PFSK-1 (cell line): Measurements from ENCODE around the gene CACNA1C.

ENCODE experiments used
- REST ChIP-seq, 2 experiments: IDR thresholded peaks; 2 replicates each; pipeline versions ENCODE4 v1.6.1 to v1.8.0; 2011 to 2012; ENCODE audit warnings: low read depth in 2 of 2, low read length in 2 of 2, control low read depth in 1 of 2, inconsistent platforms in 1 of 2, mild to moderate bottlenecking in 1 of 2, moderate library complexity in 1 of 2; ENCODE audit not compliant: insufficient read depth in 1 of 2
- TAF1 ChIP-seq: IDR thresholded peaks from 2 replicates; pipeline ENCODE4 v1.6.1; 2012; ENCODE audit warnings: low read length, control low read depth, borderline replicate concordance; ENCODE audit not compliant: insufficient read depth

- TF ChIP-seq TAF1 (no peak), REST (IDR thresholded peaks at IDR 0.05; ENCODE audit: insufficient read depth in 1 of 2, low read depth in 2 of 2, low read length in 2 of 2) (no peak)
Observed at GRCh38 chr12:2615665-2616402, 563.0 kb downstream of the CACNA1C start.
